Esophagus muscularis mucosa (tissue), 4 donors: ENCODE measurements around the gene WDR35. TPM values are rescaled to one million over a fixed set of nuclear protein-coding genes. Genes with fewer than 3 reads are reported as not detected.

ENCODE experiments used
- DNase-seq: peaks from one replicate; pipeline ENCODE4 v3.0.0-alpha.2; 2017; ENCODE audit errors: extremely low spot score
- H3K27ac ChIP-seq, 4 donors: fragments of 200-600 bp; sonication (generic); replicated peaks in 1 of 4; 1 replicate in 3 of 4; 2 replicates in 1 of 4; pipeline ENCODE4 v1.5.1; 2016 to 2019; ENCODE audit warnings: mild to moderate bottlenecking in 1 of 4
- H3K27me3 ChIP-seq, 4 donors: fragments of 200-600 bp; sonication (generic); one replicate each; pipeline versions ENCODE4 v1.5.1 to v1.6.0; 2016 to 2019
- H3K36me3 ChIP-seq, 4 donors: fragments of 200-600 bp; sonication (generic); one replicate each; pipeline ENCODE4 v1.5.1; 2016 to 2019
- H3K4me1 ChIP-seq, 4 donors: fragments of 200-600 bp; sonication (generic); one replicate each; pipeline ENCODE4 v1.5.1; 2016 to 2019
- H3K4me3 ChIP-seq, 4 donors: fragments of 200-600 bp; sonication (generic); 1 replicate in 2 of 4; 2 replicates in 2 of 4; pipeline ENCODE4 v1.5.1; 2016 to 2019; ENCODE audit warnings: mild to moderate bottlenecking in 4 of 4, moderate library complexity in 1 of 4
- H3K9me3 ChIP-seq, 4 donors: fragments of 200-600 bp; sonication (generic); 1 replicate in 3 of 4; 2 replicates in 1 of 4; pipeline ENCODE4 v1.5.1; 2016 to 2019
- CTCF ChIP-seq, 3 experiments: fragments of 200-600 bp in 2 of 3; fragments of 450-650 bp in 1 of 3; sonication (generic) in 2 of 3; IDR thresholded peaks; one replicate each; pipeline ENCODE4 v1.5.1; 2017 to 2019; ENCODE audit warnings: antibody characterized with exemption in 3 of 3, mild to moderate bottlenecking in 2 of 3, moderate library complexity in 1 of 3
- EP300 ChIP-seq: sonication (generic); formaldehyde crosslinking; IDR thresholded peaks from one replicate; pipeline ENCODE4 v1.6.1; 2017; ENCODE audit warnings: antibody characterized with exemption
- POLR2A ChIP-seq: fragments of 450-650 bp; IDR thresholded peaks from one replicate; pipeline ENCODE4 v1.6.1; 2017; ENCODE audit warnings: antibody characterized with exemption, moderate library complexity, mild to moderate bottlenecking, low read depth
- POLR2AphosphoS5 ChIP-seq, 2 donors: sonication (generic); formaldehyde crosslinking; IDR thresholded peaks; one replicate each; pipeline ENCODE4 v1.6.1; 2017; ENCODE audit warnings: antibody characterized with exemption in 2 of 2
- WGBS: methylation state at CpG from one replicate; pipeline ENCODE4 v1.1.5; 2018; 5-methylcytosine and 5-hydroxymethylcytosine counted together
- intact Hi-C: fragments of 100-400 bp; cut with DNase I; formaldehyde crosslinking; loops from one replicate; pipeline ENCODE4 v1.15.1; 2023
- total RNA-seq, 4 donors: library from RNA; depleted of rRNA; stranded (reverse); fragments of >200 nt; gene quantifications; one replicate each; pipeline versions ENCODE4 v1.1.0 to v1.2.1, GENCODE V29; 2016

Gene WDR35
- total RNA-seq, 4 donors from 2014 or later: 9.4 to 15.0 (median 12.3) TPM

- TF ChIP-seq POLR2AphosphoS5 (IDR thresholded peaks at IDR 0.05) (no peak), CTCF (IDR thresholded peaks at IDR 0.05) (no peak), EP300 (no peak), POLR2A (no peak)
- 82% methylated on average over 3 of the region's 3 CpGs for WGBS
- intact Hi-C loops: no loop called here
- peak; percentile 57 for DNase-seq
- H3K36me3 ChIP-seq: no peaks in the 10 kb centered on the region
- no peaks in the 10 kb centered on the region for H3K9me3 ChIP-seq
- H3K4me1 ChIP-seq: no peaks in the 10 kb centered on the region
- no peak overlapping the region for H3K27ac ChIP-seq
- no peak overlapping the region for H3K4me3 ChIP-seq
- no peaks in the 10 kb centered on the region for H3K27me3 ChIP-seq
These were observed 110.8 kb downstream of the WDR35 start for GRCh38 chr2:19879120-19879519.

GRCh38 chr2:19878268-19879046 is 111.4 kb downstream of the WDR35 start:
- Histone ChIP-seq H3K36me3 (no peaks in the 10 kb centered on the region), H3K27me3 (no peaks in the 10 kb centered on the region), H3K9me3 (no peaks in the 10 kb centered on the region), H3K4me3 (no peak overlapping the region), H3K4me1 (no peaks in the 10 kb centered on the region), H3K27ac (no peak overlapping the region)
- WGBS: 98% methylated on average over 9 of the region's 12 CpGs
- TF ChIP-seq POLR2AphosphoS5 (IDR thresholded peaks at IDR 0.05): no peak
- no peak for TF ChIP-seq POLR2A
- TF ChIP-seq EP300: no peak
- TF ChIP-seq CTCF (IDR thresholded peaks at IDR 0.05): no peak
- intact Hi-C loops: no loop called here
- peak; percentile 86 for DNase-seq

GRCh38 chr2:19876751-19877150 is 113.2 kb downstream of the WDR35 start:
- intact Hi-C loops: no loop called here

GRCh38 chr2:19875280-19875679 is 114.6 kb downstream of the WDR35 start:
- WGBS: 95% methylated on average over 1 of the region's 1 CpG
- no peak overlapping the region for H3K4me3 ChIP-seq
- no peaks in the 10 kb centered on the region for H3K4me1 ChIP-seq
- TF ChIP-seq EP300: no peak
- no peaks in the 10 kb centered on the region for H3K27me3 ChIP-seq
- no peaks in the 10 kb centered on the region for H3K9me3 ChIP-seq
- intact Hi-C loops: no loop called here
- DNase-seq: no peak
- H3K36me3 ChIP-seq: no peaks in the 10 kb centered on the region
- H3K27ac ChIP-seq: no peak overlapping the region

More at GRCh38 chr2:19876751-19877150, 113.2 kb downstream of the WDR35 start:
- Histone ChIP-seq H3K4me3 (no peak overlapping the region), H3K9me3 (no peaks in the 10 kb centered on the region), H3K36me3 (no peaks in the 10 kb centered on the region), H3K27ac (no peak overlapping the region), H3K27me3 (no peaks in the 10 kb centered on the region), H3K4me1 (no peaks in the 10 kb centered on the region)
- no peak for DNase-seq
- 80% methylated on average over 3 of the region's 4 CpGs for WGBS
- TF ChIP-seq POLR2A (no peak), CTCF (IDR thresholded peaks at IDR 0.05) (no peak), POLR2AphosphoS5 (IDR thresholded peaks at IDR 0.05) (no peak), EP300 (no peak)

GRCh38 chr2:19874726-19875125 is 115.2 kb downstream of the WDR35 start:
- TF ChIP-seq CTCF (IDR thresholded peaks at IDR 0.05): no peak
- TF ChIP-seq POLR2A: no peak
- no peak for TF ChIP-seq POLR2AphosphoS5 (IDR thresholded peaks at IDR 0.05)
- no peak for TF ChIP-seq EP300
- Histone ChIP-seq H3K9me3 (no peaks in the 10 kb centered on the region), H3K36me3 (no peaks in the 10 kb centered on the region), H3K4me3 (no peak overlapping the region), H3K4me1 (no peaks in the 10 kb centered on the region), H3K27me3 (no peaks in the 10 kb centered on the region), H3K27ac (no peak overlapping the region)
- intact Hi-C loops: no loop called here
- WGBS: no CpG with 5 or more reads among the region's 3 CpGs
- no peak for DNase-seq
